DMS 273 (cell line): ENCODE results near the gene ABCA7.

Experiments used
- DNase-seq: peaks from one replicate; lab custom pipeline; 2025; ENCODE audit not compliant: unreplicated experiment; lab: John Stamatoyannopoulos, UW

ABCA7 gene

GRCh38 chr19:1040476-1041271 is 767 bp downstream of the ABCA7 start:
- peak; percentile 97 for DNase-seq

GRCh38 chr19:1041272-1041834 is 1.4 kb downstream of the ABCA7 start:
- no peak for DNase-seq

GRCh38 chr19:1041835-1042685 is 2.2 kb downstream of the ABCA7 start:
- peak; percentile 83 for DNase-seq

GRCh38 chr19:1042689-1043511 is 3.0 kb downstream of the ABCA7 start:
- peak; percentile 92 for DNase-seq

GRCh38 chr19:1045247-1045603 is 5.3 kb downstream of the ABCA7 start:
- peak; percentile 69 for DNase-seq

- DNase-seq: no peak
These were observed 6.3 kb downstream of the ABCA7 start for GRCh38 chr19:1046117-1046626.

GRCh38 chr19:1046836-1047695 is 7.2 kb downstream of the ABCA7 start:
- no peak for DNase-seq

- DNase-seq: no peak
These were observed 7.8 kb downstream of the ABCA7 start for GRCh38 chr19:1047696-1048147.

GRCh38 chr19:1049106-1049505 is 9.2 kb downstream of the ABCA7 start:
- no peak for DNase-seq

GRCh38 chr19:1049800-1050199 is 9.9 kb downstream of the ABCA7 start:
- DNase-seq: no peak

GRCh38 chr19:1050989-1051788 is 11.3 kb downstream of the ABCA7 start:
- no peak for DNase-seq

GRCh38 chr19:1051791-1052190 is 11.9 kb downstream of the ABCA7 start:
- DNase-seq: no peak

GRCh38 chr19:1052349-1052975 is 12.6 kb downstream of the ABCA7 start:
- DNase-seq: no peak

- DNase-seq: peak; percentile 55
These were observed 13.5 kb downstream of the ABCA7 start for GRCh38 chr19:1053176-1054101.

GRCh38 chr19:1054102-1055027 is 14.5 kb downstream of the ABCA7 start:
- no peak for DNase-seq

GRCh38 chr19:1055028-1055425 is 15.1 kb downstream of the ABCA7 start:
- no peak for DNase-seq
